Stimulated activated CD4-positive, alpha-beta T cell treated with anti-CD3 and anti-CD28 coated beads, Interleukin-1b, Interleukin-23, amount 100 ng/mL, for 48 hours (primary cell): Measurements from ENCODE around the gene RPS6KB2.
"Not testable (repeated sequence)": the region's sequence is repeated elsewhere in the genome, so short reads cannot be mapped to it uniquely, and the experiment has no call there.

Source experiments
- DNase-seq: peaks from one replicate; pipeline ENCODE4 v3.0.0-alpha.2; 2020

Gene RPS6KB2

DNA sequence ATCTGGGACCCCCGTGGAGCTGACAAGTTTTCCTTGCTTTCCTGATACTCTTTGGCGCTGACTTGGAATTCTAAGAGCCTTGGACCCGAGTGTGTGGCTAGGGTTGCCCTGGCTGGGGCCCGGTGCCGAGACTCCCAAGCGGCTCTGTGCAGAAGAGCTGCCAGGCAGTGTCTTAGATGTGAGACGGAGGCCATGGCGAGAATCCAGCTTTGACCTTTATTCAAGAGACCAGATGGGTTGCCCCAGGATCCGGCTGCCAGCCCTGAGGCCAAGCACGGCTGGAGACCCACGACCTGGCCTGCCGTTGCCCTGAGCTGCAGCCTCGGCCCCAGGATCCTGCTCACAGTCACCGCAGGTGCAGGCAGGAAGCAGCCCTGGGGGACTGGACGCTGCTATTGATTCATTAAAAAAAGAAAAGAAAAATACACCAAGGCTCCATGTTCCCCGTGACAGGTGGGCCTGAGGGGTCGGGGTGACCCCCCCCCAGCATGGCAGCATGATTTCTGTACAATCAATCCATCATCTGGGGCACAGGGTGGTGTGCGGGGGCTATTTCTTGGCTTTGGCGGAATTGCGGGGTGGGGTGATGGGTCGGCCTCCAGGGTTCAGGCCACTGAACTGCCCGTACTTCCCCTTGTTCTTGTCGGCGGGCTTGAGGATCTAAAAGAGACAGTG is 30.2 kb upstream of the RPS6KB2 start:
- no peak for DNase-seq

DNA sequence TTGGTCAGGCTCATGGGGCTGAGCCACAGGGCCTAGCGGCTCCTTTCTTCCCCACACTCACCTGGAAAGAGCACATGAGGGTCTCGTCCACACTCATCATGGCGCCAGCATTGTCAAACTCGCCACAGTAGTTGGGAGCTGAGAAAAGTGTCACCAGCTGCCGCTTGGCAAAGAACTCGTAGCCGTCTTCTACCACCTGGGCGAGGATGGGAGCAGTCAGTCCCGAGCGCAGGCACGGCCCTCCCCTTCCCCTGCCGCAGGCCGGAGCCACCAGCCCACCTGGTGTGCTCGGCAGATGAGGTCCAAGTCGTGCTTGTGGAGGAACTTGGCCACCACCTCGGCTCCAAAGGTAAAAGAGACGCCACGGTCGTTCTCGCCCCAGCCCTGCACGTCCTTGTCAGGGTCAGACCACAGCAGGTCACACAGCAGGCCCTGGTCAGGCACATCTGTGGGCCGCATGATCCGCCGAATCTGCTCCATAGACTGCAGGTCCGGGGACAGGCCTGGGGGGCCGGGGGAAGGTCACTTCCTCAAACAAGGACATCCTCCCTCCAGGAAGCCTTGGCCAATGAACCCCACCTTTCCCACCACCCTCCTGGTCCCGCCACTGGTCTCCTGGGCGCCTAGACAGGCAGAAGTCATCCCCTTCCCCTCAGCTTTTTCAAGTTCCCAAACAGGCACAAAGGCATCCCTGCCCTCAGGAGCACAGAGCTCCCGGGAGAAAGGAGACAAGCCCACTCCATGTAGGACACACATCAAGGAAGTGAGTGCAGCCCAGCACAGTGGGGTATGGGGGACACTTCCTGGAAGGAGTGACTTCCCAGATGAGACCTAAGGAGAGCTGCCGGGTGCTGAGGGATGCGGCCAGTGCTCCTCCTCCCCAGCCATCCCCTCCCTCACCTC is 29.4 kb upstream of the RPS6KB2 start:
- DNase-seq, result no peak

DNA sequence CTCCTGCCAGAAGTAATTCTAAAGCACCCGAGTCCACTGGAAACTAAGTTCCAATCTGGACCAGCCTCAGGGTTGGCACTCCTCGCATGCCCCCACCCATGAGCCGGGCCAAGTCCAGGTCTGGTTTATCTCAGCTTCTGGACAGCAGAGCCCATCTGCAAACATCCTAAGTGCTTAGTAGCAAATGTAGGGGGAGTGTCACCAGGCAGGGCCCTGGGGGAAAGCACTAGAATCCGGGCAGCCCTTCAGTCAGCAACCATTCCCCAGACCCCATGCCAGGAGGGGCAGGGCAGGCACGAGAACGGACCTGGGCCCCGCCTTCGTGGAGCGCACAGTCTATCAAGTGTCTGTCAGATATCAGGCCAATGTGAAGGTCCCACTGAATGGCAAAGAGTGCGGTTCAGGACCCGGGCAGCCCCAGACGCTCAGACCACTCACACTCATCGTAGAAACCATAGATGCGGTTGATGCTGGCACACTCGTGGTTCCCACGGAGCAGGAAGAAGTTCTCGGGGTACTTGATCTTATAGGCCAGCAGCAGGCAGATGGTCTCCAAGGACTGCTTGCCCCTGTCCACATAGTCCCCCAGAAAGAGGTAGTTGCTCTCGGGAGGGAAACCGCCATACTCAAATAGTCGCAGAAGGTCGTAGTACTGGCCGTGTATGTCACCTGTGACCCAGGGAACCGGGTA is 27.9 kb upstream of the RPS6KB2 start:
- DNase-seq, result no peak

DNA sequence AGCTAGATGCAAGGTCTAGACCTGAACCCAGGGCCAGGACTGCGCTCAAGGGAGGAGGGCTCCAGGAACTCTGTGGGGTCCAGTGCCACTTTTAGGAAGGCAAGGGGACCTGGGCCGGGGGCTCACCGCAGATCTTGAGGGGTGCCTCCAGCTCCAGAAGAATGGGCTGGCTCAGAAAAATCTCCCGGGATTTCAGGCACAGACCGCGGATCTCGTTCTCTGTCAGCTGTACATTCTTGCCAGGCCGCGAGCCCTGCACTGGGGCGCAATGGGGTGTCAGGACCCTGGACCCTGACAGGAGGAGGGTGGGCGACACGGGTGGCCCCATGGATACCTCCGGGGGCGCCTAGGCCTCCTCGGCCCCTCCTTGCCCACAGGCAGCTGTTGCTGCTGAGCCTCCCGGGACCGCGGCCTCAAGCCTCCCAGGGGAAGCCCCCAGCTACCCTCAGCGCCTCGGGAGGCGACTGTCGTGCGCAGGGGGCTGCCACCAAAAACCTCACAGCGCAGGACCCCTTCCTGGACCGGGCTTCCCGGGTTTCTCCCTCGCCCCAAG is 27.3 kb upstream of the RPS6KB2 start:
- DNase-seq, result no peak

DNA sequence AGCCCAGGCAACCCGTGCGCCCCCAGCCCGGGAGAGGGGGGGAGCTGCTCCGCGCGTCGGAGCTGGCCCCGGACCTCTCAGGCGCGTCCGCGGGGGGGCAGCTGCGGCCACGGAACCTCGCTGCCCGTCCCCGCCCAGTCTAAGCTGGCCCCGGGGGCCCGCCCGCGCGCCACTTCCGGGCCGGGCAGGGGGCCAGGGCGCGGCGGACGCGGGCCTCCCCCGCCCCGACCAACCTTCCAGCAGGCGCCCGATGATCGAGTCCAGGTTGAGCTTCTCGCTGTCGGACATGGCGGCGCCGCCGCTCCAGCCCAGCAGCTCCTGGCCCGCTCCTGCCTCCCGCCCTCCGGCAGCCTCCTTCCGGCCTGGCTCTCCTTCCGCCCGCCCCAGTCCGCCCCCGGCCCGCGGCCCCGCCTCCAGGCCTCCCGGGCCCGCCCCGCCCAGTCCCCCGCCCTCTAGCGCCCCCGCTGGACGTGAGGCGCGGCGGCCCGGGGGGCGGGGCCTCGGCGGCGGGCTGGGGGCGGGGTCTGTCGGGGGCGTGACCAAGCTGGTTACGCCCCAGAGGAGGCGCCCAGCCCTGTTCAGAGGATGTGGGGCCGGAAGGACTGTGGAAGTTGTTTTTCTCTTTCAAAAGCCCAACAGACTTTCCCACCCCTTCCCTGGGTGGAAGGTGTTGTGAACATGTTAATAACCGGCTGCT is 26.7 kb upstream of the RPS6KB2 start, which contains the start of gene PPP1CA:
PPP1CA (minus strand) TSS at position 364 of the 697 bp plus-strand sequence; CDS start at position 288, 76 bp downstream.
- DNase-seq, result peak; percentile 89

DNA sequence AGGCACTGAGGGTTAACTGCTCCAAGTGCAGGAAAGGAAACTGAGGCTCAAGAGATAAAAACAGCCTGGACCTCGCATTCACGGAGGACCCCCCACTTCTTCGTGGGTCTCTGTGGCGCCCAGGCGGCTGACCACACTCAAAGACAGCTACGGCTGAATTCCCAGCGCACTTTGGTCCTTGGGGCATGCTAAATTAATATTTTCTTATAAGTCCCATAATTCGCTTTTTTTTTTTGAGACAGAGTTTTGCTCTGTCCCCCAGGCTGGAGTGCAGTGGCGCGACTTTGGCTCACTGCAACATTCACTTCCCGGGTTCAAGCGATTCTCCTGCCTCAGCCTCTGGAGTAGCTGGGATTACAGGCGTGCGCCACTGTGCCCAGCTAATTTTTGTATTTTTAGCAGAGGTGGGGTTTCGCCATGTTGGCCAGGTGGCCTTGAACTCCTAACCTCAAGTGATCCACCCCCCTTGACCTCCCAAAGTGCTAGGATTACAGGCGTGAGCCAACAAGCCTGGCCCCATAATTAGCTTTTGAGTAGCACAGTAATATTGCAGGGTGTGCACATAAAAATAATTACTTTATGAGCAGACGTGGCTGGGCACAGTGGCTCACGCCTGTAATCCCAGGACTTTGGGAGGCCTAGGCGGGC is 26.0 kb upstream of the RPS6KB2 start:
- not testable (repeated sequence) for DNase-seq

DNA sequence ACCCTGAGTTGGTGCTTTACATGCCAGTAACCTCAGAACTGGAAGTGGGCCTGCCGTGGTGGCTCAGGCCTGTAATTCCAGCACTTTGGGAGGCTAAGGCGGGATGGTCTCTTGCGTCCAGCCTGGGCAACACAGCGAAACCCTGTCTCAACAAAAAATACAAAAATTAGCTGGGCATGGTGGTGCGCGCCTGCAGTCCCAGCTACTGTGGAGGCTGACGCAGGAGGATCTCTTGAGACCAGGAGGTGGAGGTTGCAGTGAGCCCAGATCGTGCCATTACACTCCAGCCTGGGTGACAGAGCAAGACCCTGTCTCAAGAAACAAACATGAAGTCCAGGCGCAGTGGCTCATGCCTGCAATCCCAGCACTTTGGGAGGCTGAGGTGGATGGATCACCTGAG is 25.2 kb upstream of the RPS6KB2 start:
- DNase-seq, result not testable (repeated sequence)

DNA sequence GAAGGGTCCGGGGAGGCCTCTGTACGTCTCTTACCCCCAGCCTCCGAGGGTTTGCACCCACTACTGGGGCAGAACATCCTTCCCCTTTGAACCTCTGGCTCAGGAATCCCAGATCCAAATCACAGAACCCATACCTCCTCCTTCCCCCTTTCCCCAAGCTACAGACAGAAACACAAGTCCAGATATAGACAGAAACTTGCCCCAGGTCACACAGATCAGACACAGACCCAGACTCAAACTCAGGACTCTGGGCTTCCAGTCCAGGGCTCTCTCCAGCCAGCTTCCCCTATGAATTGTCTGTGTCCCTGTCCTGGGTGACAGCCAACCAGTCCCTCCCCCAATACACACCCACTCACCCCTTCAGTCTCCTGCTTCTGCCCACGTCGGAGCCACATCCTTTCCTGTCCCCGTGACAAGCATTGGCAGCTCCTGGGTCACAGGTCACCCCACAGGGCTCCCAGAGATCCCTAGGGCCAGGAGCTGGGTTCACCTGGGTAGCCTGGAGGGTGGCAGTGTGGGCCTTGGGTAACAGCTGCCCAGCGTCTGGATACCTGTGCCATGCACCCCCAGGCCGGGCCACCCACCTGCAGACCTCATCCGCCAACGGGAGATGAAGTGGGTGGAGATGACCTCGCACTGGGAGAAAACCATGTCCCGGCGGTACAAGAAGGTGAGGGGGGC is 23.6 kb upstream of the RPS6KB2 start:
- DNase-seq, result no peak

DNA sequence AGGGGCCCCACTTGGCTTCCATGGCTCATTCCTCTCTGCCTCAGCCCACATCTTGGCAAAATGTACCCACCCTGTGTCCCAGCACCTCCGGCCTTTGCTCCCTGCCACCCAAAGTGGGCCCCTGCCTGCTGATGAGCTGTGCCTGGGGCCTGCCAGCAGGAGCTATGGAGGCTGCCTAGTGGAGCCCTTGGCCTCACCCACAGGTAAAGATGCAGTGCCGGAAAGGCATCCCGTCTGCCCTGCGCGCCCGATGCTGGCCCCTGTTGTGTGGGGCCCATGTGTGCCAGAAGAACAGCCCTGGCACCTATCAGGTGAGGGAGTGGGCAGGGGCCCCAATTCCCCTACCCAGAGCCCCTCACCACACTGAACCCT is 23.1 kb upstream of the RPS6KB2 start:
- DNase-seq, result no peak

DNA sequence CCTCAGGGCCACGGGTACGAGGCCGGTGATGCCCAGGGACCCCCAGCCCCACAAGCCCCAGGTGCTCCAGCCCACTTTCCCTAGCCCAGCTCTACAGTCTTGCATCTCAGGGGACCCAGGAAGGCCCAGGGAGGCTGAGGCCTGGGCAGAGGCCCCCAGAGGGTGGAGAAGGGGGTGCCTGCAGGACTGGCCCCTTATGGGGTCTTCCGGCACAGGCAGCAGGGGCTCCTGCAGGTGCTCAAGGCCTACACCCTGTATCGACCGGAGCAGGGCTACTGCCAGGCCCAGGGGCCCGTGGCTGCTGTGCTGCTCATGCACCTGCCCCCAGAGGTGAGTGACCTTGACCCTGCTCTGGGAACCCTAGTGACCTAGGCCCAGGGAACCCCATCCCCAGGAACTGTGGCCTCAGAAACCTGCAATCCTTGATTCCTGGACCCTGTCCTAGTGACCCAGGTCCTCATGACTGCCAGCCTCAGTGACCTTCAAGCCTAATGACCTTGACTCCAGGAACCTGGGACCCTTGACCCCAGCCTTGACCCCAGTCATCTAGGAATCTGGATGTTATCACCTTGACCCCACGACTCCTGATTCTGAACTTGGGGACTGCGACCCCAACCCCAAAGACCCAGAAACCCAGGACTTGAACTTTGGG is 22.5 kb upstream of the RPS6KB2 start:
- no peak for DNase-seq

DNA sequence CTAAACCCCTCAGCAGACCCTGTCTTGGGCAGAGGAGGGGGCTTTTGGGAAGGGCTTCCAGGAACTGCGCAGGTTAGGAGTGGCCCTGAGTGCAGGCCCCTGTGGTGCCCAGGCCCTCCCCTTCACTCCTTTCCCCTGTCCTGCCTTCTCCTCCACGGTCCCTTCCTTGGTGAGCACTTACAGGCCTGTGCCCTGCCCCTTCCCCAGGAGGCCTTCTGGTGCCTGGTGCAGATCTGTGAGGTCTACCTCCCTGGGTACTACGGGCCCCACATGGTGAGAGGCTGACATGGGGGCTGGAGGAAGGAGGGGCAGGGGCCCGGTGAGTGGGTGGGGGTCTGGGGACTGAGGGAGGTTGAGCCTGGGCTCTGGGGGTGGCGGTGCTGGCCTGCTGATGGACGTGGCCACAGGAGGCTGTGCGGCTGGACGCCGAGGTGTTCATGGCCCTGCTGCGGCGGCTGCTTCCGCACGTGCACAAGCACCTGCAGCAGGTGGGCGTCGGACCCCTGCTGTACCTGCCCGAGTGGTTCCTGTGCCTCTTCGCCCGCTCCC is 21.8 kb upstream of the RPS6KB2 start:
- no peak for DNase-seq

DNA sequence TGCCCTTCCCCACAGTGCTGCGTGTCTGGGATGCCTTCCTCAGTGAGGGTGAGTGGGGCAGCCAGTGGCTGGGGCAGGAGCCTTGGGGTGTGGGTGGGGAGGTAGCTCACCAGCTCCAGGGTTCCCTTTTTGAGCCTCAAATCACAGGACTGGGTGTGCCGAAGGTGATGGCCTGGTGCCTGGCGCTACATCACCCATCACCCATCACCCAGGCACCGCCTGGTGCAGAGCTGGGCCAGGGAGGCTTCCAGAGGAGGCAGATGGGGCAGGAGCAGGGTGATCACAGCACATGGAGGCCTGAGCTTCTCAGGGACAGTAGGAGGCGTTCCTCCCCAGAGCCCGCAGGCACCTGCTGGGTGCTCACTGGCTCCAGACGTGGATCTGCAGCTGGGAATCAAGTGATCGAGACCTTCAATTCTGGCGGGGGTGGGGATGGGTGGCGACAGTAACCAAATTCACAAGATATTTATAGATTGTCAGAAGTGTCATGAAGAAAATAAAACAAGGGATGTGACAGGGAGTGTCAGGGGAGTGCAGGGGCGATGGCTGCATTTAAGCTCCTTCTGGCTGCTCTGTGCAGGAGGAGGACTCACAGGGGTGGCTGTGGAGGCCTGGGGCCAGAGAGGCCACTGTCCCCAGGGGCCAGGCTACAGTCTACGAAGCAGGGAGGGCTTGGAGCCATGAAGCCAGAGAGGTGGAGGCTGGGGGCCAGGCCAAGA is 21.2 kb upstream of the RPS6KB2 start:
- DNase-seq, result no peak

DNA sequence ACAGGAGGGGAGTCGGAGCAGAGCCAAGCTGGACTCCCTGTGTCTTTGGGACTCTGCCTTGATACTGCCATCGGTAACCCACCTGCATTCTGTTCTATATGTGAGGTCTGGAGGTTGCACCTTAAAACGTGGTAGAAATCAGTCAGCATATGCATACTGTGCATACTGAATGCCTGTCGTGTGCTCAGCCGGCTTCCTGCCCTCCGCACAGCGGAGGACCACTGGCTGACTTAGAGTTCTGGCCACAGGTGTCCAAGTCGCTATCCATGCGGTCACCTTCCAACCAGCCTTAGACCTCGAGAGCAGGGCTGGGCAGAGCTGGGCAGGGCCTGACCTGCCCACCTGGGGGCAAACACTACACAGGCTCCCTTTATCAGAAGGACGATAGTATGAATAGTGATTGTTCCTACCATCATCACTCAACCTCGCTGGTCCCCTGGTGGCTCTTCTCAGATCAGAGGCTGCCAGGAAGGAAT is 20.6 kb upstream of the RPS6KB2 start:
- DNase-seq, result no peak

DNA sequence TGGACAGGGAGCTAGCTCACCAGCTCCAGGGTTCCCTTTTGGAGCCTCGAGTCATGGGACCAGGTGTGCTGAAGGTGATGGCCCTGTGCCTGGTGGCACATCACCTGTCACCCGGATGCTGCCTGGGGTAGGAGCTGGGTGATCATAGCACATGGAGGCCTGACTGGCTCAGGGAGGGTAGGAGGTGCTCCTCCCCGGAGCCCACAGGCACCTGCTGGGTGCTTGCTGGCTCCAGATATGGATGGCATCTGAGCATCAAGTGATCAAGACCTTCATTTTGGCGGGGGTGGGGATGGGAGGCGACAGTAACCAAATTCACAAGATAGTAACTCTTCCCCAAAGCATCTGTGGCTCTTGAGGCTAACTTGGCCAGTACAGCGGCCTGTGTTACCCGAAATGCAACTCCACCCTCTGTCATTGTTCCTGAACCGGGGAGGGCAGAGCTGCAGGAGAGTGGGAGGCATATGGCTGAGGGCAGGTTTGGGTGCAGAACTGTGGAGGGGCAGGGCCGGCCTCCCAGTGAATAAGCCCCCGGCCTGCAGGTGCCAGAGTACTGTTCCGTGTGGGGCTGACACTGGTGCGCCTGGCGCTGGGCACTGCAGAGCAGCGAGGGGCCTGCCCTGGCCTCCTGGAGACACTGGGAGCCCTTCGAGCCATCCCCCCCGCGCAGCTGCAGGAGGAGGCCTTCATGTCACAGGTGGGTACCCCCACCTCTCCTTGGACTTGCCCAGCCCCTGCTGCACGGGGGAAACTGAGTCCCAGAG is 19.7 kb upstream of the RPS6KB2 start:
- DNase-seq, result no peak

DNA sequence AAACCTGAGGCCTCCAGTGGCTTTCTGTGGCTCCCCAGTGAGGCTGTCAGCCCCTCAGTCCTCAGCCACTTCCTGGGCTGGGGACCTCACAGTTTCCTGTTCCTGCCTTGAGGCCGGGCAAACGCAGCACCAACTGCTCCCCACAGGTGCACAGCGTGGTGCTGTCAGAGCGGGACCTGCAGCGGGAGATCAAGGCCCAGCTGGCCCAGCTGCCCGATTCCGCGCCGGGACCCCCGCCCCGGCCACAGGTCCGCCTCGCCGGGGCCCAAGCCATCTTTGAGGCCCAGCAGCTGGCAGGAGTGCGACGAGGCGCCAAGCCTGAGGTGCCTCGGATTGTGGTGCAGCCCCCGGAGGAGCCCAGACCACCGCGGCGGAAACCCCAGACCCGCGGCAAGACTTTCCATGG is 19.0 kb upstream of the RPS6KB2 start:
- DNase-seq, result peak; percentile 69

DNA sequence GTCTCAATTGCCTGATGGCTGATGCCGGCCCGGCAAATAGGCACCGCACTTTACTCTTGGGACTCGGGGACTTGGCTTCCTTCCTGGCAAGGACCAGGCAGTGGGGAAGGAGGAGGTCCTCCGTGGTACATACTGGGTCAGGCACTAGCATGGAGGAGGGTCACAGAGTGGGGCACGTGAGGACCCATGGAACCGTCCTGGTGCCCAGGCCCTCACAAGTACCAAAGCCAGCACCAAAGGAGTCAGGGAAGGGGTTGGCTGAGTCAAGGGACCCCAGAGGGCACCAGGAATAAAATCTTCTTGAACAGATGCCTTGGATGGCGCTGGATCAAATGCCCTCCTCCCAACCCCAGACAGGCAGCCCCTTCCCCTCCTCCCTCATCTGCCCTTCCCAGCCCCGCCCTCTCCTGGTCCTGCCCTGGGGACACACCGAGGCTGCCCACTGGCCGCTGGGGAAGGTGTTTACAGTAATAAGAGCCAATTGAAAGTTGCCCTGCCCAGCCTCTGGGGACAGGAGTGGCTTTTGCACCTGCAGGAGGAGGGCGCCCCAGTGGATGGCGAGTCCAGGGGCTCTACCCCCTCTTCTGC is 18.4 kb upstream of the RPS6KB2 start:
- no peak for DNase-seq

DNA sequence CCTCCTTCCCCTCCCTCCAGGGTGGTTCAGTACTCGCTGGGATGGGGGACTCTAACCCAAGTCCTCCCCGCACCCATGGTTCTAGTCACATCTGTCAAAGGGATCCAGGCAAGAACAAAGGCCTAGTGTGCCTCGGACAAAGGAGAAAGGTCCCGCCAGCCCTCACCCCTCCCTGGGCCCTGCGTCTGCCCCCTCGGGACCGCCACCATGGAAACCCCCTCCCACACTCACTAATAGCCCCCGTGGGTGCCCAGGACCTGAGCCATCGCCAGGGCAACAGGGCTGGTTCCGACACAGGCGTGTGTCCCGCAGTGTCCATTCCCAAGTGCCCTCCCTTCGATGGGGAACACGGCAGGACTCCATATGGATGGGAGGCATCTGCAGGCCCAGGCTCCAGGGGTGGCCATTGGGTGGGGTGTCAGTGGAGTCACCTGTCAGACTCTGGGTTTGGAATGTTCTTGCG is 17.9 kb upstream of the RPS6KB2 start:
- no peak for DNase-seq

DNA sequence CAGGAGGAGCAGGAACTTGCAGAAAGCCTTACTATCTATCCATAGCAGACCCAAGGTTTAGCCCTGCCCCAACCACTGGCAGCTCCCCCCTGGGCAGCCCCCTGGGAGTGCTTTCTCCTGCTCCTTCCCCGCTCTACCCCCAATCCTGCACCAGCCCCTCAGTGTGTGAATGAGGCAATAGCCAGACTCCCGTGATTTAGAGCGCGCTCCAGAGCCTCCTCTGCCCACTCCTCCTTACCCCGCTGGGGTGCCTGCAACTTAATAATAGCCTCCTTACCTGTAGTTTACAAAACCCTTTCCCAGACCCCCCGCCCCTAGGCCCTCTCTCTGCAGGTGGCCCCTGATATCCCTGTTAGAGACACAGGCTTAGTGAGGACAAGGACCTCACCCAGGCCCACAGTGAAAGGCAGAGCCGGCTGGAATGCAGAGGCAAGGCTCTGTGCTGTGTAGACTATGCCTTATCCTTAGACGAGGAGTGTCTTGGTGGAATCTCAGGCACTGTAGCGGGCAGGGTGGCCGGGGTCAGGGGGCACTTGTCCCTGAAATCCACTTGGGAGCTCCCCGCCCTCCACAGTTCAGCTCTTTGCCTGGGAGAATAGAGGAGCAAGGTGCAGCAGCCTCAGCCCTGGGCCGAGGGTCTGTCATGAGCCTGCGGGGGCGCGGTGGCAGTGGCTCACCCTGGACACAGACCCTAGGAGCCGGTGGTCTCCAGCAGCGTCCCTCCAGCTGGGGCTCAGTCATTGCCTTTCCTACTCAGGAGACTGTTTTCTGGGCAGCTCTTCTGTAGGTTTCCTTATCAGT is 17.1 kb upstream of the RPS6KB2 start:
- no peak for DNase-seq
